Stomach (tissue), 9 donors: ENCODE data around the gene NR2F1. TPM values are rescaled to one million over a fixed set of nuclear protein-coding genes. Genes with fewer than 3 reads are reported as not detected.

ENCODE experiments used
- DNase-seq, 2 donors: peaks; one replicate each; pipeline versions ENCODE4 v3.0.0 to v3.0.0-alpha.2; 2013 to 2019
- H3K27ac ChIP-seq, 5 donors: fragments of 200-600 bp in 4 of 5; sonication (generic) in 4 of 5; one replicate each; pipeline ENCODE4 v1.5.1; 2013 to 2019; ENCODE audit warnings: mild to moderate bottlenecking in 1 of 5, moderate library complexity in 1 of 5
- H3K27me3 ChIP-seq, 3 donors: fragments of 200-600 bp; sonication (generic); one replicate each; pipeline ENCODE4 v1.5.1; 2017 to 2019; ENCODE audit warnings: mixed run types in 1 of 3
- H3K36me3 ChIP-seq, 4 donors: fragments of 200-600 bp; sonication (generic); 1 replicate in 3 of 4; 2 replicates in 1 of 4; pipeline ENCODE4 v1.5.1; 2016 to 2019
- H3K4me1 ChIP-seq, 4 donors: fragments of 200-600 bp; sonication (generic); one replicate each; pipeline ENCODE4 v1.5.1; 2016 to 2019
- H3K4me3 ChIP-seq, 4 donors: fragments of 200-600 bp; sonication (generic) in 3 of 4; one replicate each; pipeline ENCODE4 v1.5.1; 2016 to 2019; ENCODE audit warnings: mild to moderate bottlenecking in 1 of 4
- H3K9me3 ChIP-seq, 4 donors: fragments of 200-600 bp; sonication (generic); one replicate each; pipeline ENCODE4 v1.5.1; 2016 to 2019
- EP300 ChIP-seq: sonication (generic); formaldehyde crosslinking; IDR thresholded peaks from one replicate; pipeline ENCODE4 v1.6.1; 2017; ENCODE audit warnings: antibody characterized with exemption
- POLR2A ChIP-seq, 4 donors: fragments of 450-650 bp; IDR thresholded peaks; one replicate each; pipeline ENCODE4 v1.6.1; 2016; ENCODE audit warnings: antibody characterized with exemption in 4 of 4, control low read depth in 2 of 4, mild to moderate bottlenecking in 1 of 4, moderate library complexity in 1 of 4
- POLR2AphosphoS5 ChIP-seq, 3 donors: sonication (generic); formaldehyde crosslinking; IDR thresholded peaks; one replicate each; pipeline ENCODE4 v1.6.1; 2016; ENCODE audit warnings: antibody characterized with exemption in 3 of 3
- WGBS, 5 donors: extraction: QIAGEN DNeasy Blood & Tissue Kit in 3 of 5; methylation state at CpG; one replicate each; pipeline versions ENCODE4 v1.1.5 to v1.1.7; 2013 to 2018; 5-methylcytosine and 5-hydroxymethylcytosine counted together
- intact Hi-C: fragments of 100-400 bp; cut with DNase I; formaldehyde crosslinking; loops from one replicate; pipeline ENCODE4 v1.15.1; 2023; ENCODE audit warnings: low total_unique reads
- polyA plus RNA-seq, 3 donors: library from polyadenylated mRNA; stranded (reverse); fragments of 200-250 nt; gene quantifications; one replicate each; pipeline ENCODE4 v1.2.3, GENCODE V29; 2013
- total RNA-seq, 5 donors: library from RNA; depleted of rRNA; stranded (reverse); fragments of >200 nt; gene quantifications; one replicate each; pipeline versions ENCODE4 v1.1.0 to v1.2.3, GENCODE V29; 2014 to 2016
- TF ChIP-seq, protein P1 (sequence below), 7 experiments: fragments of 450-650 bp in 4 of 7; fragments of 200-600 bp in 3 of 7; sonication (generic) in 3 of 7; IDR thresholded peaks; one replicate each; pipeline ENCODE4 v1.5.1; 2016 to 2019; ENCODE audit warnings: antibody characterized with exemption in 7 of 7, control low read depth in 2 of 7, mild to moderate bottlenecking in 1 of 7
- donor health status: healthy with polysubstance abuse.
- donor health status: Bipolar disorder and iron deficiency.
- donor health status: healthy.

Gene NR2F1
- total and polyA plus RNA-seq, 8 donors, result 0.87 to 115 (median 22.4) TPM

DNA sequence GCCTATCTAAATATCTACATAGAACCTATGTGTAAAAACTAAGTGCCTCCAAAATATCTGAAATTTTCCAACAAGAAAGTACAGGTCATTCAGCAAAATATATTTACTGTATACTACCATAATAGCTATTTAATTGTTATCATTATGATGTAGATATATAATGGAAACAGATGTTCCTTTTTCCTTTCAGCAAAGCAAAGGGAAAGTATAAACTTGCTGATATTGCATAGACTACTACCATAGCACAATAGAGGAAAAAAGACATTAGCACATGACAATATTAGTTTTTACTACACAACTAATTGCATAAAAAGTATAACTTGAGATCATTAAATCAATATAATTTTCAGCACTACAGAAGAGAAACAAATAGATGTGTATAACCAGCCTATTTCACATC, 16.9 kb upstream of the NR2F1 start:
- H3K9me3 ChIP-seq, result peaks cover 0 to 8% (median 0%) of the 10 kb centered on the region in 4 donors
- intact Hi-C loops, result no loop called here
- H3K4me3 ChIP-seq, result no peak overlapping the region
- no peak for TF ChIP-seq POLR2AphosphoS5 (IDR thresholded peaks at IDR 0.05)
- TF ChIP-seq EP300, result no peak
- TF ChIP-seq POLR2A (IDR thresholded peaks at IDR 0.05), result no peak
- TF ChIP-seq, protein P1, sequence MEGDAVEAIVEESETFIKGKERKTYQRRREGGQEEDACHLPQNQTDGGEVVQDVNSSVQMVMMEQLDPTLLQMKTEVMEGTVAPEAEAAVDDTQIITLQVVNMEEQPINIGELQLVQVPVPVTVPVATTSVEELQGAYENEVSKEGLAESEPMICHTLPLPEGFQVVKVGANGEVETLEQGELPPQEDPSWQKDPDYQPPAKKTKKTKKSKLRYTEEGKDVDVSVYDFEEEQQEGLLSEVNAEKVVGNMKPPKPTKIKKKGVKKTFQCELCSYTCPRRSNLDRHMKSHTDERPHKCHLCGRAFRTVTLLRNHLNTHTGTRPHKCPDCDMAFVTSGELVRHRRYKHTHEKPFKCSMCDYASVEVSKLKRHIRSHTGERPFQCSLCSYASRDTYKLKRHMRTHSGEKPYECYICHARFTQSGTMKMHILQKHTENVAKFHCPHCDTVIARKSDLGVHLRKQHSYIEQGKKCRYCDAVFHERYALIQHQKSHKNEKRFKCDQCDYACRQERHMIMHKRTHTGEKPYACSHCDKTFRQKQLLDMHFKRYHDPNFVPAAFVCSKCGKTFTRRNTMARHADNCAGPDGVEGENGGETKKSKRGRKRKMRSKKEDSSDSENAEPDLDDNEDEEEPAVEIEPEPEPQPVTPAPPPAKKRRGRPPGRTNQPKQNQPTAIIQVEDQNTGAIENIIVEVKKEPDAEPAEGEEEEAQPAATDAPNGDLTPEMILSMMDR (IDR thresholded peaks at IDR 0.05), result no peak
- peaks cover 0 to 4% (median 0%) of the 10 kb centered on the region in 4 donors for H3K36me3 ChIP-seq
- peaks cover 0 to 21% (median 14%) of the 10 kb centered on the region in 4 donors for H3K4me1 ChIP-seq
- H3K27ac ChIP-seq, result no peak overlapping the region
- no peak for DNase-seq
- H3K27me3 ChIP-seq, result peaks cover 0 to 29% (median 14%) of the 10 kb centered on the region in 3 donors

DNA sequence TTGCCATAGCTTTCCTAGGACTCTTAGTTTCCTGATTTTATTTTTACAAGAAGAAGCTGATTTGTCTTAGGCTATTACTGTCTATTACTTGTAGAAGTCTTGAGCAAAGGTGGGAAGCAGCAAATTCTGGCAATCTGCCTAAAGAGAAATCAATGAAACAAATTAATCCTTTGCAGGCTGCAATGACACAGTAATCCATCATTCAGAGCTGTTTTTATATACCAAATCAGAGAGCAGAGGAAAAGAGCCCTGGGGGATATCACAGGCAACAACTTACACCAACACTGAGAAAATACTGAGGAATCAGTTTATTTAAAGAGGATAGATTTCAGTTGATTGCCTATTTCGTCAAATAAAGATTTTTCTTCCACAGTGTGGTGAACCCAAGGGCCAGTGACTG, 15.6 kb upstream of the NR2F1 start:
- 39 to 83% (median 55%) methylated on average over 1 of the region's 1 CpG for WGBS, 5 donors
- peaks cover 0 to 34% (median 20%) of the 10 kb centered on the region in 4 donors for H3K4me1 ChIP-seq
- no peak for DNase-seq
- intact Hi-C loops, result no loop called here
- no peak overlapping the region for H3K27ac ChIP-seq
- no peak for TF ChIP-seq EP300
- no peak for TF ChIP-seq POLR2A (IDR thresholded peaks at IDR 0.05)
- TF ChIP-seq, protein P1 (IDR thresholded peaks at IDR 0.05), result no peak
- no peak for TF ChIP-seq POLR2AphosphoS5 (IDR thresholded peaks at IDR 0.05)
- H3K27me3 ChIP-seq, result peaks cover 0 to 42% (median 25%) of the 10 kb centered on the region in 3 donors
- no peak overlapping the region for H3K4me3 ChIP-seq
- peaks cover 0 to 8% (median 0%) of the 10 kb centered on the region in 4 donors for H3K9me3 ChIP-seq
- no peaks in the 10 kb centered on the region for H3K36me3 ChIP-seq

DNA sequence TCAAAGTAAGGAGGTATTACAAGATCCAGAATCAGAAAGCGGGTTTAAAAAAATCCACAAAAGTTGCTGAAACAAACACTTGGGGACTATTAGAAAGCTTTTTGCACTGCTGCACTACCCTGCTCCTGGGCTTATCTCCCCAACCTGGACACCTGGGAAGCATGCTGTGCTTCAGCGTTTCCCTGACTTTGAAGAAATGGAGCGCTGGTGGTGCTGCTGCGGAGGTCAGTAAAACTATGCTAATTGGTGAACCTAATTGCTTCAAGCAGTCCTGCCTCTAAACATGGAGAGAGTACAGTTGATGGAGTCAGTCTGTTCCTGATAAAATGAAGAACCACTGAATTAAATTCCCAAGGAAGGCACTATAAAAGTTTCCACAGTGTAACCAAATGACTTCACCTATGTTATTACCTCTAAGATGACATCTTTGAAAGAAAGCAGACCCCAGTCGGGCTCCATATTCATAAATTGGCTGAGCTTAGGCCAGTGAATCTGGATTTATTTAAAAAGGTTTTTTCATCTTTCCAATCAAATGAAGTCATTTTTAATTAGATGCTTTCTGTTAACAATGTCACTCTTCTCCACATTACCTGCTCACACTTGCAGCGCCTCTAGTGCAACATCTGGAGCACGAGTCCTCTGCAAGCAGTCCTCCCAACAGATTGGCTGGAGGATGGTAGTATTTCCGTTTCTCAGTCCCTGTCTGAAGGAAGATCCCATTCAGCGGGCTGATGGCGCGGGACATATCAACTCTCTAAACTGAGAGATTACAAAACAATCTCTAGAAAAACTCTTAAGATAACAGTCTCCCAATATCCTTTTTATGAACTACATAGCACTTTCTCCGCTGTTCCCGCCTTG, 13.5 kb upstream of the NR2F1 start:
- Histone ChIP-seq H3K4me1 (peaks cover 0 to 41% (median 23%) of the 10 kb centered on the region in 4 donors), H3K4me3 (no peak overlapping the region), H3K27me3 (peaks cover 0 to 63% (median 44%) of the 10 kb centered on the region in 3 donors), H3K36me3 (no peaks in the 10 kb centered on the region), H3K9me3 (peaks cover 0 to 8% (median 0%) of the 10 kb centered on the region in 4 donors), H3K27ac (peak overlapping the region in 1 of 5 donors; percentile 91)
- DNase-seq, result no peak
- intact Hi-C loops, result no loop called here
- TF ChIP-seq EP300 (no peak), POLR2A (IDR thresholded peaks at IDR 0.05) (no peak), POLR2AphosphoS5 (IDR thresholded peaks at IDR 0.05) (no peak)
- TF ChIP-seq, protein P1 (IDR thresholded peaks at IDR 0.05), result no peak
- 70 to 76% (median 74%) methylated on average over 13 of the region's 13 CpGs for WGBS, 5 donors

DNA sequence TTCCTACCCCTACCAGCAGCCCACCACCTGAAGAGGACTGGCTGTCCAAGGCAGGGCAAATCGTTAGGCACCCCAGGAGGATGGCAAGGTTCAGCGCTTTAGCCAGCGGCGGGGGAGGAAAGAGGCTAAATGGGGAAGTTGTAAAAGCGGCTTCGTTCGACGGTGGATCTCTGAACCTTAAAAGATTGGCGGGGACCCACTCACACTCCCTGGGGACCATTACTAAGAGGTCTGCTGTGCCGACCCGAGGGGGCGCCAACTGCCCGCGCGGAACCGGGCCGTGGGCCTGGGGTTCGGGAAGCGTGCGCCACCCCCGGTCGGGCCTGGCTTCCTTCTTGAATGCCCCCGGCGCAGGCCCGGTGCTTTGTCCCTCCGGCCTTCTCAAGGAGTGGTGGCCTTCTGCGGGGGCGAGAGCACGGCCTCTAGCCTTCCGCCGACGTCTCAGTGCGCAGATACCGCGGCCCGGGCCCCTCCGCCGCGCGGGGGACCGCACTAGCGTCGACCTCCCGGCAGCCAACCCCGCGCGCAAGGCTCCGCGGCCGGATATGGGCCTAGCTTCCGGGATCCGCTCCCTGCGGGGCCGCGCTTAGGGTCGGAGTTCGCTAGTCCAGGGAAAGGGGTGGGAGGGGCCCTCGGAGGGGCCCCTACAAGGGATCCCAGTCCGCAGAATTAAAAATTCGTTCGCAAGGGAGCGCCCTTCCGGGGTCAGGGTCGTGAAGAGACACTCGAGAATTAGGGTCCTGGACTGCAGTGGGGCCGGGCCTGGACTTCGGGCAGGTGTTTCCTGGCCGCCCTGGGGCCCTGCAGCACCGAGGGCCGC, 12.5 kb upstream of the NR2F1 start:
- TF ChIP-seq POLR2AphosphoS5 (IDR thresholded peaks at IDR 0.05), result no peak
- TF ChIP-seq, protein P1 (IDR thresholded peaks at IDR 0.05), result no peak
- 27 to 51% (median 40%) methylated on average over 52 to 70 of the region's 70 CpGs for WGBS, 5 donors
- H3K9me3 ChIP-seq, result peaks cover 0 to 8% (median 0%) of the 10 kb centered on the region in 4 donors
- H3K27ac ChIP-seq, result peak overlapping the region in 1 of 5 donors; percentile 91
- H3K27me3 ChIP-seq, result peaks cover 0 to 73% (median 44%) of the 10 kb centered on the region in 3 donors
- H3K4me3 ChIP-seq, result peak overlapping the region in 2 of 4 donors; percentile 22 to 31
- intact Hi-C loops, result no loop called here
- DNase-seq, result no peak
- H3K4me1 ChIP-seq, result peaks cover 0 to 50% (median 24%) of the 10 kb centered on the region in 4 donors
- H3K36me3 ChIP-seq, result no peaks in the 10 kb centered on the region
